GM12878 (cell line): ENCODE data around the gene RAB43. TPM values are rescaled to one million over a fixed set of nuclear protein-coding genes. Genes with fewer than 3 reads are reported as not detected.

Source experiments
- ATAC-seq: fragments of 200-7000 bp; cut with Tn5 transposase; 3 replicates; pipeline ENCODE4 v1.9.1; 2020; ENCODE audit warnings: mild to moderate bottlenecking, moderate library complexity
- BruUV-seq: library from RNA; stranded (reverse); fragments of 400-500 nt; replicated peaks from 2 replicates; lab custom pipeline; 2021; lab: Mats Ljungman, UMichigan
- CTCF ChIA-PET: fragments of 300-600 bp; sonication (Branson Sonifier 250); formaldehyde crosslinking; extraction: SDS; loops from one replicate; lab custom pipeline; 2021; ENCODE audit warnings: inconsistent platforms; lab: Yijun Ruan, JAX
- POLR2A ChIA-PET: fragments of 350-600 bp; formaldehyde crosslinking; extraction: SDS; loops from one replicate; lab custom pipeline; 2021; ENCODE audit warnings: inconsistent platforms; lab: Charles Lee
- RAD21 ChIA-PET: fragments of 300-600 bp; sonication (Branson Sonifier 250); formaldehyde crosslinking; loops from one replicate; lab custom pipeline; 2023; ENCODE audit warnings: antibody characterized with exemption; ENCODE audit not compliant: unreplicated experiment; lab: Charles Lee
- SMC1A ChIA-PET: fragments of 300-600 bp; sonication (Branson Sonifier 250); formaldehyde crosslinking; loops from one replicate; lab custom pipeline; 2023; ENCODE audit not compliant: unreplicated experiment, uncharacterized antibody; lab: Charles Lee
- DNase-seq: peaks from one replicate; pipeline ENCODE4 v3.0.0-alpha.2; 2011; ENCODE audit warnings: low read depth, low spot score
- FAIRE-seq: peaks from 3 replicates; lab custom pipeline; 2011; peaks lifted over from hg19 to GRCh38; lab: Jason Lieb, UNC
- H2AFZ ChIP-seq: 2 replicates; pipeline ENCODE4 v1.6.0; 2011; ENCODE audit warnings: low read depth, low read length, control low read depth; ENCODE audit not compliant: control insufficient read depth
- H3K27ac ChIP-seq: 2 replicates; pipeline ENCODE4 v1.5.1; 2011; ENCODE audit warnings: control low read depth; ENCODE audit not compliant: control insufficient read depth, insufficient read depth
- H3K27me3 ChIP-seq, 2 experiments: replicated peaks in 1 of 2; 2 replicates each; pipeline versions ENCODE4 v1.6.0 to v1.6.1; 2011; ENCODE audit warnings: low read length in 1 of 2; ENCODE audit not compliant: control insufficient read depth in 2 of 2, insufficient read depth in 2 of 2
- H3K36me3 ChIP-seq, 2 experiments: 2 replicates each; pipeline ENCODE4 v1.5.1; 2011; ENCODE audit warnings: low read length in 1 of 2; ENCODE audit not compliant: control insufficient read depth in 2 of 2, insufficient read depth in 2 of 2
- H3K4me1 ChIP-seq: 2 replicates; pipeline ENCODE4 v1.6.1; 2011; ENCODE audit warnings: mild to moderate bottlenecking, low read length, moderate library complexity, mixed read lengths; ENCODE audit not compliant: control insufficient read depth, insufficient read depth
- H3K4me2 ChIP-seq: 2 replicates; pipeline ENCODE4 v1.6.0; 2011; ENCODE audit warnings: control low read depth; ENCODE audit not compliant: control insufficient read depth, insufficient read depth
- H3K4me3 ChIP-seq: fragments of 200-600 bp; sonication (generic); 2 replicates; pipeline ENCODE4 v1.5.1; 2016
- H3K79me2 ChIP-seq: 2 replicates; pipeline ENCODE4 v1.6.0; 2011; ENCODE audit warnings: low read length; ENCODE audit not compliant: control insufficient read depth, insufficient read depth
- H3K9ac ChIP-seq: 2 replicates; pipeline ENCODE4 v1.8.0; 2011; ENCODE audit warnings: low read length, control low read depth, mixed read lengths; ENCODE audit not compliant: control insufficient read depth, insufficient read depth
- H3K9me3 ChIP-seq: replicated peaks from 3 replicates; pipeline ENCODE4 v1.5.1; 2011; ENCODE audit warnings: mild to moderate bottlenecking, low read length; ENCODE audit not compliant: control insufficient read depth, insufficient read depth
- H4K20me1 ChIP-seq: 2 replicates; pipeline ENCODE4 v1.6.0; 2011; ENCODE audit not compliant: control insufficient read depth, insufficient read depth
- CBX5 ChIP-seq: sonication (generic); IDR thresholded peaks from 2 replicates; pipeline ENCODE4 v1.6.1; 2016; ENCODE audit warnings: low read depth, moderate library complexity, mild to moderate bottlenecking, inconsistent platforms
- CHD4 ChIP-seq: fragments of 200-600 bp; sonication (generic); IDR thresholded peaks from 2 replicates; pipeline ENCODE4 v1.6.1; 2016; ENCODE audit warnings: mild to moderate bottlenecking
- HDGF ChIP-seq: fragments of 450-650 bp; IDR thresholded peaks from 2 replicates; pipeline ENCODE4 v1.6.1; 2016; ENCODE audit warnings: antibody characterized with exemption
- LARP7 ChIP-seq: fragments of 450-650 bp; IDR thresholded peaks from 2 replicates; pipeline ENCODE4 v1.6.1; 2017; ENCODE audit warnings: mild to moderate bottlenecking
- MTA3 ChIP-seq: IDR thresholded peaks from 2 replicates; pipeline ENCODE4 v1.6.1; 2012; ENCODE audit warnings: low read length, inconsistent platforms, borderline replicate concordance
- RBBP5 ChIP-seq: fragments of 200-600 bp; sonication (generic); conservative IDR thresholded peaks from 2 replicates; pipeline ENCODE4 v1.6.1; 2016
- ZNF274 ChIP-seq: IDR thresholded peaks from one replicate; pipeline ENCODE4 v1.8.0; 2011; ENCODE audit not compliant: insufficient read length, insufficient read depth
- WGBS: methylation state at CpG from one replicate; pipeline ENCODE4 v1.1.6; 2016; ENCODE audit warnings: low lambda C conversion rate; ENCODE audit not compliant: insufficient replicate concordance, insufficient coverage; ENCODE audit errors: missing lambda C conversion rate; 5-methylcytosine and 5-hydroxymethylcytosine counted together
- in situ Hi-C: fragments of 300-500 bp; cut with MboI; formaldehyde crosslinking; loops from 9 replicates; pipeline ENCODE4 v1.14.3; 2018; ENCODE audit warnings: mixed read lengths
- intact Hi-C: fragments of 100-400 bp; cut with micrococcal nuclease; formaldehyde crosslinking; loops from one replicate; pipeline ENCODE4 v1.14.2; 2022; ENCODE audit not compliant: unreplicated experiment
- polyA plus RNA-seq, 11 experiments: library from polyadenylated mRNA; depleted of rRNA in 4 of 11; unstranded in 6 of 11; stranded (reverse) in 5 of 11; fragments of >200 nt; fragmentation: Nextera tagmentation in 4 of 11; fragmentation: Illumina TruSeq in 1 of 11; extraction: Ambion mirVana in 4 of 11; extraction: Trizol in 1 of 11; gene quantifications; 1 replicate in 1 of 11; 2 replicates in 10 of 11; pipeline versions ENCODE4 v1.2.1 to v1.2.3, GENCODE V29; 2011 to 2016; ENCODE audit warnings: inconsistent platforms in 2 of 11, missing spikeins in 2 of 11, low read depth in 1 of 11
- total RNA-seq, 4 experiments: library from RNA; depleted of rRNA in 3 of 4; stranded (reverse); fragments of >200 nt in 3 of 4; fragmentation: Illumina TruSeq in 1 of 4; extraction: Trizol in 1 of 4; gene quantifications; 2 replicates each; pipeline versions ENCODE4 v1.2.1 to v1.2.3, GENCODE V29; 2013 to 2021
- TF ChIP-seq, protein P1 (sequence below): fragments of 150-350 bp; IDR thresholded peaks from 2 replicates; pipeline ENCODE4 v1.6.1; 2016; ENCODE audit warnings: low read depth, low read length
- TF ChIP-seq, protein P2 (sequence below): fragments of 450-650 bp; IDR thresholded peaks from 2 replicates; pipeline ENCODE4 v1.6.1; 2017; ENCODE audit warnings: mild to moderate bottlenecking
- TF ChIP-seq, protein P3 (sequence below): fragments of 450-650 bp; formaldehyde crosslinking; IDR thresholded peaks from 2 replicates; pipeline ENCODE4 v1.4.0; 2022; ENCODE audit warnings: mild to moderate bottlenecking, moderate library complexity

RAB43 gene
- total and polyA plus RNA-seq, 10 of the 15 experiments (the other 5 are each of a cell fraction or from before 2014, with no cell fraction given), result 0.08 to 14.0 (median 4.0) TPM

DNA sequence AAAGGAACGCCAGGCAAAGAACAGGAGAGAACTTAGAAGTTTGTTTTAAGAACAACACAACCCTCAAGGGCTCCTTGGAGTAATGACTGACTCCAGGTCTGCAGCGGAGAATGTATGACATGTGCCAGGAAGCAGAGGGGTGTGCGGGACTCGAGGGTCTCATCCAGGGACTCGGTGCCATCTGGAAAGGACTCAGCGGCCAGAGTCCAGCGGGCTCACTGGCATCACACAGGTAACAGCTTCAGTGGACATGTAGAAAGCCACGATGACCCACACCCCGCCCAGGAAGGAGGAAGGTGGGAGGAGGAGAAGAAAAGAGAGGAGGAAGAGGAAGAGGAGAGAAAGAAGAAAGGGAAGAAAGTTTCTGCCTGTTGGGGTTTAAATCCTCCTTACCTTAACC lies 39.6 kb downstream of the RAB43 start:
- ATAC-seq, result no peak
- no TSS peak for BruUV-seq
- H4K20me1 ChIP-seq, result no peaks in the 10 kb centered on the region
- no peak overlapping the region for H3K4me2 ChIP-seq
- POLR2A ChIA-PET, result no interaction called here
- TF ChIP-seq, protein P1, sequence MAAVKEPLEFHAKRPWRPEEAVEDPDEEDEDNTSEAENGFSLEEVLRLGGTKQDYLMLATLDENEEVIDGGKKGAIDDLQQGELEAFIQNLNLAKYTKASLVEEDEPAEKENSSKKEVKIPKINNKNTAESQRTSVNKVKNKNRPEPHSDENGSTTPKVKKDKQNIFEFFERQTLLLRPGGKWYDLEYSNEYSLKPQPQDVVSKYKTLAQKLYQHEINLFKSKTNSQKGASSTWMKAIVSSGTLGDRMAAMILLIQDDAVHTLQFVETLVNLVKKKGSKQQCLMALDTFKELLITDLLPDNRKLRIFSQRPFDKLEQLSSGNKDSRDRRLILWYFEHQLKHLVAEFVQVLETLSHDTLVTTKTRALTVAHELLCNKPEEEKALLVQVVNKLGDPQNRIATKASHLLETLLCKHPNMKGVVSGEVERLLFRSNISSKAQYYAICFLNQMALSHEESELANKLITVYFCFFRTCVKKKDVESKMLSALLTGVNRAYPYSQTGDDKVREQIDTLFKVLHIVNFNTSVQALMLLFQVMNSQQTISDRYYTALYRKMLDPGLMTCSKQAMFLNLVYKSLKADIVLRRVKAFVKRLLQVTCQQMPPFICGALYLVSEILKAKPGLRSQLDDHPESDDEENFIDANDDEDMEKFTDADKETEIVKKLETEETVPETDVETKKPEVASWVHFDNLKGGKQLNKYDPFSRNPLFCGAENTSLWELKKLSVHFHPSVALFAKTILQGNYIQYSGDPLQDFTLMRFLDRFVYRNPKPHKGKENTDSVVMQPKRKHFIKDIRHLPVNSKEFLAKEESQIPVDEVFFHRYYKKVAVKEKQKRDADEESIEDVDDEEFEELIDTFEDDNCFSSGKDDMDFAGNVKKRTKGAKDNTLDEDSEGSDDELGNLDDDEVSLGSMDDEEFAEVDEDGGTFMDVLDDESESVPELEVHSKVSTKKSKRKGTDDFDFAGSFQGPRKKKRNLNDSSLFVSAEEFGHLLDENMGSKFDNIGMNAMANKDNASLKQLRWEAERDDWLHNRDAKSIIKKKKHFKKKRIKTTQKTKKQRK, result no peak
- TF ChIP-seq RBBP5 (no peak), LARP7 (no peak)
- CTCF ChIA-PET, result interaction anchor here (1.8 kb wide), 1 partner anchor 112 kb away, joined by 6 read pairs; no protein-coding TSS in a partner anchor
- no peaks in the 10 kb centered on the region for H3K9me3 ChIP-seq
- H3K79me2 ChIP-seq, result no peaks in the 10 kb centered on the region
- no peak for FAIRE-seq
- SMC1A ChIA-PET, result no interaction called here
- intact Hi-C loops, result no loop called here
- H2AFZ ChIP-seq, result no peak overlapping the region
- no peaks in the 10 kb centered on the region for H3K36me3 ChIP-seq
- no peak overlapping the region for H3K4me3 ChIP-seq
- no peaks in the 10 kb centered on the region for H3K4me1 ChIP-seq
- in situ Hi-C loops, result no loop called here
- no peak overlapping the region for H3K27ac ChIP-seq
- H3K27me3 ChIP-seq, result no peaks in the 10 kb centered on the region
- RAD21 ChIA-PET, result no interaction called here
- WGBS, result 51% methylated on average over 9 of the region's 9 CpGs
- H3K9ac ChIP-seq, result no peak overlapping the region
- no peak for DNase-seq

DNA sequence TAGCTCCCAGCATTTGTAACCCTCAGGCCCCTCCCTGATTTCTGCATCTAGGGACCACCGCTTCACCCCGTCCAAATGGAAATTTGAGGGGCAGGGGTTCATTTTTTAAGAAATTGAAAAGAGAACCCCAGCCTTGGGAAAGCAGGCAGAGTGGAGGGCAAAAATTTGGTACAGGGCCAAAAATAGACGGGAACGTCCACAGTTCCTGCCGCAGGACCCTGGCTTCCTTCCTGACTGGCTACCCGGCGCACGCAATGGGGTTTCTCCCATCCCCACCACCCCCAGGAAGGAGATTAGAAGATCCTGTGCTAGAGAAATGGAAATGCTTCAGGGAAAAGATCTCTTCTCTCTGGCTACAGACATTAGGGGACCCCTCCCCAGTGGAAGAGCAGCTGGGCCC lies 40.1 kb downstream of the RAB43 start:
- in situ Hi-C loops, result no loop called here
- ATAC-seq, result no peak
- Histone ChIP-seq H3K4me3 (no peak overlapping the region), H3K79me2 (no peaks in the 10 kb centered on the region), H3K36me3 (no peaks in the 10 kb centered on the region), H3K27ac (no peak overlapping the region), H3K9me3 (no peaks in the 10 kb centered on the region), H3K4me1 (no peaks in the 10 kb centered on the region), H3K9ac (no peak overlapping the region), H2AFZ (no peak overlapping the region), H3K4me2 (no peak overlapping the region), H3K27me3 (no peaks in the 10 kb centered on the region), H4K20me1 (no peaks in the 10 kb centered on the region)
- DNase-seq, result no peak
- intact Hi-C loops, result no loop called here
- BruUV-seq, result no TSS peak
- RAD21 ChIA-PET, result no interaction called here
- WGBS, result 64% methylated on average over 8 of the region's 8 CpGs
- CTCF ChIA-PET, result interaction anchor here (1.8 kb wide), 1 partner anchor 111 kb away, joined by 6 read pairs; no protein-coding TSS in a partner anchor
- SMC1A ChIA-PET, result no interaction called here
- POLR2A ChIA-PET, result no interaction called here
- no peak for FAIRE-seq
- TF ChIP-seq, protein P2, sequence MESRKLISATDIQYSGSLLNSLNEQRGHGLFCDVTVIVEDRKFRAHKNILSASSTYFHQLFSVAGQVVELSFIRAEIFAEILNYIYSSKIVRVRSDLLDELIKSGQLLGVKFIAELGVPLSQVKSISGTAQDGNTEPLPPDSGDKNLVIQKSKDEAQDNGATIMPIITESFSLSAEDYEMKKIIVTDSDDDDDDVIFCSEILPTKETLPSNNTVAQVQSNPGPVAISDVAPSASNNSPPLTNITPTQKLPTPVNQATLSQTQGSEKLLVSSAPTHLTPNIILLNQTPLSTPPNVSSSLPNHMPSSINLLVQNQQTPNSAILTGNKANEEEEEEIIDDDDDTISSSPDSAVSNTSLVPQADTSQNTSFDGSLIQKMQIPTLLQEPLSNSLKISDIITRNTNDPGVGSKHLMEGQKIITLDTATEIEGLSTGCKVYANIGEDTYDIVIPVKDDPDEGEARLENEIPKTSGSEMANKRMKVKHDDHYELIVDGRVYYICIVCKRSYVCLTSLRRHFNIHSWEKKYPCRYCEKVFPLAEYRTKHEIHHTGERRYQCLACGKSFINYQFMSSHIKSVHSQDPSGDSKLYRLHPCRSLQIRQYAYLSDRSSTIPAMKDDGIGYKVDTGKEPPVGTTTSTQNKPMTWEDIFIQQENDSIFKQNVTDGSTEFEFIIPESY, result no peak
- TF ChIP-seq, protein P3, sequence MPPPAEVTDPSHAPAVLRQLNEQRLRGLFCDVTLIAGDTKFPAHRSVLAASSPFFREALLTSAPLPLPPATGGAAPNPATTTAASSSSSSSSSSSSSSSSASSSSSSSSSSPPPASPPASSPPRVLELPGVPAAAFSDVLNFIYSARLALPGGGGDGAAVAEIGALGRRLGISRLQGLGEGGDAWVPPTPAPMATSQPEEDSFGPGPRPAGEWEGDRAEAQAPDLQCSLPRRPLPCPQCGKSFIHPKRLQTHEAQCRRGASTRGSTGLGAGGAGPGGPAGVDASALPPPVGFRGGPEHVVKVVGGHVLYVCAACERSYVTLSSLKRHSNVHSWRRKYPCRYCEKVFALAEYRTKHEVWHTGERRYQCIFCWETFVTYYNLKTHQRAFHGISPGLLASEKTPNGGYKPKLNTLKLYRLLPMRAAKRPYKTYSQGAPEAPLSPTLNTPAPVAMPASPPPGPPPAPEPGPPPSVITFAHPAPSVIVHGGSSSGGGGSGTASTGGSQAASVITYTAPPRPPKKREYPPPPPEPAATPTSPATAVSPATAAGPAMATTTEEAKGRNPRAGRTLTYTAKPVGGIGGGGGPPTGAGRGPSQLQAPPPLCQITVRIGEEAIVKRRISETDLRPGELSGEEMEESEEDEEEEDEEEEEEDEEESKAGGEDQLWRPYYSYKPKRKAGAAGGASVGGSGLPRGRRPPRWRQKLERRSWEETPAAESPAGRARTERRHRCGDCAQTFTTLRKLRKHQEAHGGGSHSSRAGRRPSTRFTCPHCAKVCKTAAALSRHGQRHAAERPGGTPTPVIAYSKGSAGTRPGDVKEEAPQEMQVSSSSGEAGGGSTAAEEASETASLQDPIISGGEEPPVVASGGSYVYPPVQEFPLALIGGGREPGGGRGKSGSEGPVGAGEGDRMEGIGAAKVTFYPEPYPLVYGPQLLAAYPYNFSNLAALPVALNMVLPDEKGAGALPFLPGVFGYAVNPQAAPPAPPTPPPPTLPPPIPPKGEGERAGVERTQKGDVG (CRISPR knock-in tag), result no peak
- TF ChIP-seq ZNF274, result no peak
- no peak for TF ChIP-seq CBX5
- TF ChIP-seq HDGF, result no peak
- no peak for TF ChIP-seq MTA3
- no peak for TF ChIP-seq RBBP5
- TF ChIP-seq CHD4, result no peak
